GM11168 (cell line): ENCODE measurements around the gene CNTNAP2.
"Not testable (repeated sequence)": the region's sequence is repeated elsewhere in the genome, so short reads cannot be mapped to it uniquely, and the experiment has no call there.

Source experiments
- in situ Hi-C: fragments of 300-500 bp; cut with MboI; formaldehyde crosslinking; loops from one replicate; pipeline ENCODE4 v1.12.0; 2022; ENCODE audit warnings: low sequenced_read_pairs; ENCODE audit not compliant: unreplicated experiment

The CNTNAP2 gene

DNA sequence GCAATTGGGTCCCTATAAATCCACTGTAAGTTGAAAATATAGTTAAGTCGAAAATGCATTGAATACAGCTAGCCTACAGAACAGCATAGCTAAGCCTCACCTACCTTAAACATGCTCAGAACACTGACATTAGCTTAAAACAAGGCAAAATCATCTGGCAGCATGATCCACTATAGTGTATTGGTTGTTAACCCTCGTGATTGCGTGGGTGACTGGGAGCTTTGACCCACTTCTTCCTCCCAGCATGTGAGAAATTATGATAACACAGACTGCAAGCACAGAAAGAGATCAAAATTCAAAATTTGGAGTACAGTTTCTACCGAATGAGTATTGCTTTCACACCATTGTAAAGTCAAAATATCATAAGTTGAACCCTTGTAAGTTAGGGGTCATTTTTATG lies 22.3 kb downstream of the CNTNAP2 start:
- in situ Hi-C loops: no loop called here

DNA sequence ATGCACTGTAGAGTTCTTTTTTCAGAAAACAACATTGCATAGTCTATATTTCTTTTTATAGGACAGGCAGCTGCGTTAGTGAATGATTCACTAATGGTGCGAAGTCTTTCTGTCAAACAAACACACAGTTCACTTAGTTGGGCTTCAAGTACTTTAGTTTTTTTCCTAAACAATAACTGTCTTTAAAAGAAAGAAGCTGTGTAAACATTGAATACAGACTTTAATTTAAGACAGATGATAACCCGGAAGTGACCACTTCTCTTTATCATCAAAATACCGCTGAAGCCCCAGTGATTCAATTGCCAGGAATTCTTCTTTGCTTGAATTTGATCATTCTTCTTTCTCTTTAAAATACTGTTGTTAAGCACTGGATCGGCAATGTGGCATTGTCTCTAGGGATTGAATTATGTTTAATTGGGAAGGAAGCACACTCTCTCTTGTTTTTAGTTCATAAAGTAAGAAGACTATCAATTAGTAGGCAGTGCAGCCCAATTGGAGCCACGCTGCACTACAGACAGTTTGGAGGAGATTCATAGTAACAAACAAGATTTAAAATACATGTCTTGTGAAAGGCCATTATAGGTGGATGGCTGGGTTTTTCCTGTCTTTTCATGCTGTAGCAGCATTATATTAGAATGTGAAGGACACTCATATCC lies 30.4 kb downstream of the CNTNAP2 start:
- in situ Hi-C loops: no loop called here

GRCh38 chr7:146150153-146150552 lies 33.6 kb downstream of the CNTNAP2 start:
- in situ Hi-C loops: no loop called here

- in situ Hi-C loops: no loop called here
Observed at GRCh38 chr7:146172112-146172511, 55.5 kb downstream of the CNTNAP2 start.

- in situ Hi-C loops: no loop called here
Observed at GRCh38 chr7:146175716-146176115, 59.1 kb downstream of the CNTNAP2 start.

DNA sequence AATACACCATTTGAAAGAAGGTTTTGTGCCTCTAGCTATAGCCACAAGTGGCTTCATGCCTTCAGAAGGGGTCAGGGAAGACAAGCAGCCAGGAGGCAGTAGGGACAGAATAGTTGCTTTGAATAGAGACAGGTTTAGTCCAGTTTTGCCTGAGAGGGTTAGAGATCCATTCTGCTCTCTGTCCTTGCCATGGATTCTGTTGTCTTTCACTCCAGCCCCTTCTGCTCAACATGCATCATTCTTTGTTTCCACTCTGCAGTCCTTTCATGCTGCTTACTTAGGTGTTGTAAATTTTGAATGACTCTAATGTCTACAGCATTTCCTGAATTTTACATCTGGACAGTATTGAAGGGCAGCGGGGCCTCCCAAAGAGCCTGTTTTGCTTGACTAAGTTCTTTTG lies 60.3 kb downstream of the CNTNAP2 start:
- in situ Hi-C loops: no loop called here

- in situ Hi-C loops: no loop called here
Observed at GRCh38 chr7:146177301-146177700, 60.7 kb downstream of the CNTNAP2 start.

DNA sequence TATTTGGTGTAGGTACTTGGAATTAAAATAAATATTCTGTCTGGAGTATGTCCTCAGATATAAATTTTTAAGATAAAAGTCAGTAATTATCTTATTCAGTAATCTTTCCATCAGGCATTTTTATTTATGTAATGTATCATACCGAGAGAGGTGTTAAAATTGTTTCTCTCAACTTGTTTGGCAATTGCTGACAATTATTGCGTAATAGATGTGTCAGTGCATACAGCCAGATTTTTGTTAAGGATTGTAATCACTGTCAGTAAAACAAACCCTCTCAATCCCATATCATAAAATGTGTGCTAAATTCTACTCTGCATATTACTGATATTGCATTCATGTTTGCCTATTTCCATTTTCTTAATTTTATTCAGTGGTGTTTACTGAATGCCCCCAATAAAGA lies 69.2 kb downstream of the CNTNAP2 start:
- in situ Hi-C loops: no loop called here

DNA sequence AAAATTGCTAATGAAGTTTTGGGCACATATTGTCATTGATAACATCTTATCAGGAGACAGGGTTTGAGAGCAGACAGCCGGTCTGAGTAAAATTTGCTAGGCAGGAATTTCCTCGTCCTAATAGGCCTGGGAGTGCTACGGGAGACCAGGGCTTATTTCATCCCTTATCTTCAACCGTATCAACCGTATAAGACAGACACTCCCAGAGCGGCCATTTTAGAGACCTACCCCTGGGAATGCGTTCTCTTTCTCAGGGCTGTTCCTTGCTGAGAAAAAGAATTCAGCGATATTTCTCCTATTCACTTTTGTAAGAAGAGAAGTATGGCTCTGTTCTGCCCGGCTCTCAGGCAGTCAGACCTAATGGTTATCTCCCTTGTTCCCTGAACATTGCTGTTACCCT lies 74.8 kb downstream of the CNTNAP2 start:
- in situ Hi-C loops: not testable (repeated sequence)

DNA sequence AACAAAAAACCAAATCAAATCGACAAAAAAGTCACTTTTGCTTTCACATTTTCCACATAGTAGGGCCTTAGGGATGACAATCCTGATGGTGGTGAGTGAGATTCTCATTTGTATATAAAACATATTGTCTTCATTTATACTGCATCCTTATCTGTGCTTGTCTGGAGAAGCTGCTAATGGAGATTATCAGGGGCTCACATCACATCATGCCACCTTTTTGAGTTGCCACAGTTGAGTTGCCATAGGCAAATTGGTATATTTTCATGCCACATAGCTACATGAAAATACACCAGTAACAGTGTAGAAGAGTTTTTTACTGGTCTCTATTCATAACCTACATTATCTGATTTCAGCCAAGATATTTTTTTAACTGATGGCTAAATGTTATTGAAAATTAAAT lies 85.3 kb downstream of the CNTNAP2 start:
- in situ Hi-C loops: no loop called here

DNA sequence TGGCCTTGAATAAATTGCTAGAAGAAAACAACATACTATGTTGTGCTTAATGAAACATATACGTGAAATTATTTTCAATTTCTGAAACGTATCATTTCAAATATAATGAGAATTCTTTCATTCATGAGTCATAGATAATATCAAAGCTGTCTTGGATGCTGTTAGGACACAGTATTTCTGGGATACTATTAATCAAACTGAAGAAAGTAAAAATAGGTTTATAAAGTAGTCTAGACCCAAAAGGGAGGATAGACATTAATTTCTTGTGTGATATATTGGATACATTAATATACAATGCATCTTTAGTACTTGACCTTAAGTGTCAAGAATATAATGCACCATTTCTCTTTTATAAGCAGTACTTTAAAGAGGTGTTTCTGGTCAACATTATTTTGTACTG lies 89.7 kb downstream of the CNTNAP2 start:
- in situ Hi-C loops: no loop called here

DNA sequence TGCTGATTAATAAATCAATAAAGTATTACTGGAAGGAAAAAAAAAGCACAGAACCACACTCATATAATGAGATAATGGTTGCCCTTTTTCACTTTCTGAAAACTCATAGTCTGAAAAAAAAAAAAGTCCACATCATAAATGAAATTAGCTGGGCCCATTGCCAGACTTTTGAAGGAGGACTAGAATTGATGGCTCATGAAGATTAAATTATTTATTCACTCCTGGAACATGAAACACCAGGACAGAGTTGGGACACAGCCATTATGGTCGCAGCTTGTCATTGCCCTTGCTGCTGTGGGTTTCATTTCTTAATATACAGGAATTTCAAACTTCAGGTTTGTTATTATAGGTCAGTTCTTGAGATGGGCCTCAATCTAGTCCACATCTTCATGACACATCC lies 91.9 kb downstream of the CNTNAP2 start:
- in situ Hi-C loops: no loop called here

DNA sequence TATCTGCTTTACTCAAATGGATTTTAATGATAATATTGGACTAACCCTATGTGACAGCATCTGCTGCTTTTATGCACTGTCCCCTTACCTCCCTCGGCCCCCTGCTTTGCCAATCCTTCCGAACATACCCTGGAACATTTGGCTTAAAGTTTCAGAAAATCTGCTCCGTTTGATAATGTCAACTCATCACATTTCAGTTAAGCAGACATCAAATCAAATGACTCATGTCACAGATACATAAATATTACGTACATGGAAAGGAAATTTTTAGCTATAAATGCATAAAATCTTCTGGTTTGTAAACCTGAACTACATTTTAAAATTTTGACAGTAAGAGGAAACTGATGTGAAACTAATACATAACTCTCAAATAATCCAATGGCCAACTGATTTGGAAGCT lies 98.2 kb downstream of the CNTNAP2 start:
- in situ Hi-C loops: no loop called here

DNA sequence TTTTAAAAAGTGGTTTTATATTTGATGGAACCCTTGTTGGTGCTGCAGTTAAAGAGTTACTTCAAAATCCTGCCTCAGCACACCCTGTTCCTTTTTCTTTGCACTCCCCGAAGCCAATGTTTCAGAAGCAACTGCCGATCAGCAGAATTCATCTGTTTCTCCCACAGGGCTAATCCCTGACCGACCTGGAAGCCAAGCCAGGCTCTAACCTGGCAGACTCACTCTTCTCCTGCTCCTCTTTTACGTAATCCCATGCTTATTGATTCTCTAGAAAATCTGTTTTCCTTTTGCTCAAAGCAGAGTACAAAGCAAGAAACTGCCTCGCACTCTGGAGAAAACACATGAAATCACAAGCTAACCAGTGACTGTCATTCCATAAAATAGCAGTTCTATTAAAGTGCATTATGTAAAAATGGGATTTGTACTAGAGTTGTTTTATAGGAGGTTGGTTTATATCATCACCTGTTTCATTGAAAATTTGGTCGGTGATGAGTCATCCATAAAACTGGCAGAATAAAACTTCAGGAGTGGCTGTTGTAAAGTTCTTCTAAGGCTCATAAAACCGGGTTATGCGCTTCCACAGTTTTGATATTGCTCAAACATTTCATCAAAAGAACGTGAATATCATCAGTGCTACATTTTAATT lies 99.9 kb downstream of the CNTNAP2 start:
- in situ Hi-C loops: no loop called here

DNA sequence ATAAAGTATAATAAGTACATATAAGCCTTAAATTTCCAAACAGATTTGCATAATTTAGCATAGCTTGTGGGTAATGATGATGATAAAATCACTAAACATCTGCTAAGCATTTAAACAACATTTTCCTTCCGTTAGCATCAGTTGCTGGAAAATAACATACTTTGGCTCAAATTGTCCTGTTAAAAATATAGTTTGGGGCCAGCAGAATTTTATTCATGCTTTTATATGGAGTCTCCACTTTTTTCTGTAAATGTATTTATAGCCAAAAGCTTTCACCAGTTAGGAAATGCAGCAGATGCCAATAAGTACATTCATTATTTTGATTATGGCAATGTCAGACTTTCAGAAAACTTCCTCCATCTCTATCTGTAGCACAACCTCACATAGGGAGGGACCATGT lies 107.2 kb downstream of the CNTNAP2 start:
- in situ Hi-C loops: no loop called here

GRCh38 chr7:146232604-146233003 lies 116.0 kb downstream of the CNTNAP2 start:
- in situ Hi-C loops: no loop called here

- in situ Hi-C loops: no loop called here
Observed at GRCh38 chr7:146235195-146235594, 118.6 kb downstream of the CNTNAP2 start.

- in situ Hi-C loops: no loop called here
Observed at GRCh38 chr7:146242661-146243060, 126.1 kb downstream of the CNTNAP2 start.

GRCh38 chr7:146247991-146248390 lies 131.4 kb downstream of the CNTNAP2 start:
- in situ Hi-C loops: not testable (repeated sequence)

DNA sequence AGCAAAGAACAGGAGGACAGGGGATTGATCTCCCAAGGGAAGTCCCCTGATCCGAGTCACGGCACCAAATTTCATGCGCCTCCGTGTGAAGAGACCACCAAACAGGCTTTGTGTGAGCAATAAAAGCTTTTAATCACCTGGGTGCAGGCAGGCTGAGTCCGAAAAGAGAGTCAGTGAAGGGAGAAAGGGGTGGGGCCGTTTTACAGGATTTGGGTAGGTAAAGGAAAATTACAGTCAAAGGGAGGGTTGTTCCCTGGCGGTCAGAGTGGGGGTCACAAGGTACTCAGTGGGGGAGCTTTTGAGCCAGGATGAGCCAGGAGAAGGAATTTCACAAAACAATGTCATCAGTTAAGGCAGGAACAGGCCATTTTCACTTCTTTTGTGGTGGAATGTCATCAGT lies 132.1 kb downstream of the CNTNAP2 start:
- in situ Hi-C loops: not testable (repeated sequence)

DNA sequence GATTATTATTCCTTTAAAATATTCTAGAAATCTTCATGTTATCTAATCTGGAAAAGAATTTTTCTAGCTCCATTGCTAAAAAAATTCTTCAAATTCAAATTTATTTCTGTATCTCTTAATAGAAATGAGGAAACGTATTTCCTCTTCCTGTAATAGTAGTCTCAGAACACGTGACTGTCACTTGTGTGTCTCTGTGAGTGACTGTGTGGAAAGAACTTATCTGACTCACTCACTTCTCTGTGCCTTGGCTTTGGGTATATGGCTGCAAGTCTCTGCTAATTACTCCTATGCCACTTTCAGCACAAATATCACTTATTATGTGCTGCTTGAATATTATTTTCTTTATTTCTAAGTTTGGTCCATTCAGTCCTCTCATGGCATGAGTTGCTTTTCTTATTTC lies 132.7 kb downstream of the CNTNAP2 start:
- in situ Hi-C loops: no loop called here

DNA sequence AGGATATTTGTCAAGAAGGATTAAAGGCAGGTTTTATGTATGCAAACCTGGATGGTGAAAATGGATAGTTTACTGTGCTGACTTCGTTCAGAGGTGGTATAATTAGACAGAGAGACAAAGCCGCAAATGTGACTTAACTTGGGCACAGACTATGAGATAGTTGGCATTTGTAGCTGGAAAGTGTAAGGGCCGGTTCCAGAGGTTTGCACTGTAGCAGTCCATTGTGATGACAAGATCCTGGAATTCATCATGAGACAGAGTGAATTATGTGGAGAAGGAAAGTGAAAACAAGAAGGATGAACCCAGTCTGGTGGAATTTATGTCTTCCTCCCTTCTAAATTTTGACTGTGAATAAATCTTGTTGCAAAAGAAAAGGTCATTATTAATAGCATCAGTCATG lies 139.0 kb downstream of the CNTNAP2 start:
- in situ Hi-C loops: no loop called here
